NCI-H1417 treated with DMSO at 0.1 percent for 48 hours (cell line): Measurements from ENCODE around the gene MOSMO.
"Not testable (repeated sequence)": the region's sequence is repeated elsewhere in the genome, so short reads cannot be mapped to it uniquely, and the experiment has no call there.

Experiments
- DNase-seq: peaks from one replicate; lab custom pipeline; 2025; lab: John Stamatoyannopoulos, UW

MOSMO gene

GRCh38 chr16:22007509-22008214 lies at the start of gene MOSMO:
TSS of gene MOSMO (plus strand) at chr16:22008111. CDS start at chr16:22008302, 191 bp downstream.
- DNase-seq: no peak

GRCh38 chr16:21959050-21959449 lies 48.9 kb upstream of the MOSMO start:
- no peak for DNase-seq

- no peak for DNase-seq
Measured at GRCh38 chr16:21962475-21962874, 45.4 kb upstream of the MOSMO start.

GRCh38 chr16:21963887-21964286 lies 44.0 kb upstream of the MOSMO start:
- DNase-seq: no peak

GRCh38 chr16:21964353-21964752 lies 43.6 kb upstream of the MOSMO start:
- DNase-seq: no peak

- DNase-seq: no peak
Measured at GRCh38 chr16:21971856-21972255, 36.1 kb upstream of the MOSMO start.

GRCh38 chr16:21973945-21974344 lies 34.0 kb upstream of the MOSMO start:
- no peak for DNase-seq

- no peak for DNase-seq
Measured at GRCh38 chr16:21980032-21980431, 27.9 kb upstream of the MOSMO start.

- DNase-seq: no peak
Measured at GRCh38 chr16:21982108-21982507, 25.8 kb upstream of the MOSMO start.

- no peak for DNase-seq
Measured at GRCh38 chr16:21984062-21984461, 23.8 kb upstream of the MOSMO start.

- no peak for DNase-seq
Measured at GRCh38 chr16:21985524-21985923, 22.4 kb upstream of the MOSMO start.

- no peak for DNase-seq
Measured at GRCh38 chr16:21986692-21987246, 21.1 kb upstream of the MOSMO start.

- no peak for DNase-seq
Measured at GRCh38 chr16:21987498-21987897, 20.4 kb upstream of the MOSMO start.

- peak; percentile 42 for DNase-seq
Measured at GRCh38 chr16:21989133-21989532, 18.8 kb upstream of the MOSMO start.

- DNase-seq: no peak
Measured at GRCh38 chr16:21989751-21990150, 18.2 kb upstream of the MOSMO start.

GRCh38 chr16:21990381-21990944 lies 17.4 kb upstream of the MOSMO start:
- DNase-seq: no peak

GRCh38 chr16:21991621-21992020 lies 16.3 kb upstream of the MOSMO start:
- DNase-seq: no peak

GRCh38 chr16:21994856-21995465 lies 12.9 kb upstream of the MOSMO start:
- no peak for DNase-seq

GRCh38 chr16:21996923-21997696 lies 10.8 kb upstream of the MOSMO start:
- no peak for DNase-seq

GRCh38 chr16:21997697-21998480 lies 10.0 kb upstream of the MOSMO start:
- DNase-seq: no peak

- DNase-seq: no peak
Measured at GRCh38 chr16:22001591-22001990, 6.3 kb upstream of the MOSMO start.

GRCh38 chr16:22002047-22002446 lies 5.9 kb upstream of the MOSMO start:
- not testable (repeated sequence) for DNase-seq
